Fibroblast of mammary gland (primary cell): ENCODE measurements around the gene IL6.

Source experiments
- DNase-seq: peaks from one replicate; pipeline ENCODE4 v3.0.0-alpha.2; 2010; ENCODE audit warnings: low read depth
- H3K4me3 ChIP-seq: 2 replicates; pipeline ENCODE4 v1.5.1; 2011; ENCODE audit warnings: low read depth, mild to moderate bottlenecking, low read length, moderate library complexity; ENCODE audit not compliant: control insufficient read depth
- CTCF ChIP-seq: conservative IDR thresholded peaks from 2 replicates; pipeline ENCODE4 v1.5.1; 2011; ENCODE audit warnings: low read depth, low read length, inconsistent platforms; ENCODE audit not compliant: control insufficient read depth, insufficient read depth

IL6 gene

GRCh38 chr7:22731766-22732165, 4.8 kb downstream of the IL6 start:
- no peak overlapping the region for H3K4me3 ChIP-seq
- no peak for TF ChIP-seq CTCF
- no peak for DNase-seq

- no peak overlapping the region for H3K4me3 ChIP-seq
- TF ChIP-seq CTCF, result peak; percentile 30
- peak; percentile 38 for DNase-seq
These were observed 5.6 kb downstream of the IL6 start for GRCh38 chr7:22732556-22733126.

- no peak for DNase-seq
- H3K4me3 ChIP-seq, result no peak overlapping the region
- no peak for TF ChIP-seq CTCF
These were observed 6.8 kb downstream of the IL6 start for GRCh38 chr7:22733761-22734160.

- TF ChIP-seq CTCF, result no peak
- no peak for DNase-seq
- no peak overlapping the region for H3K4me3 ChIP-seq
These were observed 16.0 kb downstream of the IL6 start for GRCh38 chr7:22743014-22743413.

GRCh38 chr7:22751341-22751740, 24.3 kb downstream of the IL6 start:
- no peak for TF ChIP-seq CTCF
- H3K4me3 ChIP-seq, result no peak overlapping the region
- DNase-seq, result no peak

- no peak for TF ChIP-seq CTCF
These were observed 30.5 kb downstream of the IL6 start for GRCh38 chr7:22757338-22757994.

More at GRCh38 chr7:22757338-22757994, 30.5 kb downstream of the IL6 start:
- H3K4me3 ChIP-seq, result no peak overlapping the region
- no peak for DNase-seq
